ENCODE data around the gene SLC37A4.

Gene SLC37A4

GRCh38 chr11:119015054-119015611 lies 15.5 kb downstream of the SLC37A4 start:
- Histone ChIP-seq H3K4me1 (ENCODE audit: control insufficient read depth, low read depth, low read length) (peaks cover 3% of the 10 kb centered on the region), H3K4me3 (ENCODE audit: low read length) (no peak overlapping the region), H3K27ac (ENCODE audit: low read depth, low read length) (no peak overlapping the region), H3K79me1 (ENCODE audit: low read length) (peaks cover 3% of the 10 kb centered on the region), H4K5ac (ENCODE audit: low read length) (no peak overlapping the region), H2BK15ac (replicated peaks; ENCODE audit: low read depth) (no peak overlapping the region), H3K36me3 (ENCODE audit: control insufficient read depth, insufficient read depth, low read length) (peaks cover 18% of the 10 kb centered on the region), H3K18ac (ENCODE audit: low read length) (no peak overlapping the region), H4K8ac (ENCODE audit: low read depth, low read length) (no peak overlapping the region), H2BK5ac (ENCODE audit: low read length) (no peak overlapping the region), H2AK5ac (ENCODE audit: low read length) (no peak overlapping the region), H3K27me3 (ENCODE audit: insufficient read depth, low read length, poor library complexity) (no peaks in the 10 kb centered on the region), H3K79me2 (ENCODE audit: control insufficient read depth, insufficient read depth, low read length) (peaks cover 35% of the 10 kb centered on the region), H2BK120ac (ENCODE audit: low read depth, low read length) (no peak overlapping the region), H3K9ac (ENCODE audit: low read length) (no peak overlapping the region), H3K56ac (ENCODE audit: low read length) (no peak overlapping the region), H3K4me2 (ENCODE audit: low read length) (no peak overlapping the region), H3K23ac (ENCODE audit: low read length) (no peak overlapping the region), H3K4ac (ENCODE audit: low read depth, low read length) (no peak overlapping the region)
- no peak for DNase-seq
- no CpG with 5 or more reads among the region's 8 CpGs for WGBS (ENCODE audit: extremely low coverage, insufficient coverage, low lambda C conversion rate)

- Histone ChIP-seq H3K79me1 (ENCODE audit: low read length) (peaks cover 1% of the 10 kb centered on the region), H3K27me3 (ENCODE audit: insufficient read depth, low read length, poor library complexity) (no peaks in the 10 kb centered on the region), H3K18ac (ENCODE audit: low read length) (no peak overlapping the region), H4K8ac (ENCODE audit: low read depth, low read length) (no peak overlapping the region), H3K27ac (ENCODE audit: low read depth, low read length) (no peak overlapping the region), H3K9ac (ENCODE audit: low read length) (no peak overlapping the region), H3K36me3 (ENCODE audit: control insufficient read depth, insufficient read depth, low read length) (peaks cover 18% of the 10 kb centered on the region), H3K4ac (ENCODE audit: low read depth, low read length) (no peak overlapping the region), H2BK15ac (replicated peaks; ENCODE audit: low read depth) (no peak overlapping the region), H3K4me1 (ENCODE audit: control insufficient read depth, low read depth, low read length) (no peaks in the 10 kb centered on the region), H2AK5ac (ENCODE audit: low read length) (no peak overlapping the region), H3K4me2 (ENCODE audit: low read length) (no peak overlapping the region), H3K23ac (ENCODE audit: low read length) (no peak overlapping the region), H3K79me2 (ENCODE audit: control insufficient read depth, insufficient read depth, low read length) (peaks cover 29% of the 10 kb centered on the region), H3K4me3 (ENCODE audit: low read length) (no peak overlapping the region), H2BK120ac (ENCODE audit: low read depth, low read length) (no peak overlapping the region), H4K5ac (ENCODE audit: low read length) (no peak overlapping the region), H2BK5ac (ENCODE audit: low read length) (no peak overlapping the region), H3K56ac (ENCODE audit: low read length) (no peak overlapping the region)
- WGBS (ENCODE audit: extremely low coverage, insufficient coverage, low lambda C conversion rate): no CpG with 5 or more reads among the region's 17 CpGs
- DNase-seq: no peak
Observed at GRCh38 chr11:119014209-119014924, 16.3 kb downstream of the SLC37A4 start.

GRCh38 chr11:119012629-119013170 lies 18.0 kb downstream of the SLC37A4 start:
- Histone ChIP-seq H2BK15ac (replicated peaks; ENCODE audit: low read depth) (no peak overlapping the region), H3K9ac (ENCODE audit: low read length) (no peak overlapping the region), H3K4me2 (ENCODE audit: low read length) (no peak overlapping the region), H3K36me3 (ENCODE audit: control insufficient read depth, insufficient read depth, low read length) (peaks cover 18% of the 10 kb centered on the region), H2AK5ac (ENCODE audit: low read length) (no peak overlapping the region), H2BK120ac (ENCODE audit: low read depth, low read length) (no peak overlapping the region), H3K4me1 (ENCODE audit: control insufficient read depth, low read depth, low read length) (no peaks in the 10 kb centered on the region), H3K4me3 (ENCODE audit: low read length) (no peak overlapping the region), H4K5ac (ENCODE audit: low read length) (no peak overlapping the region), H3K18ac (ENCODE audit: low read length) (no peak overlapping the region), H3K23ac (ENCODE audit: low read length) (no peak overlapping the region), H3K79me2 (ENCODE audit: control insufficient read depth, insufficient read depth, low read length) (peaks cover 18% of the 10 kb centered on the region), H3K4ac (ENCODE audit: low read depth, low read length) (no peak overlapping the region), H3K79me1 (ENCODE audit: low read length) (peaks cover 1% of the 10 kb centered on the region), H4K8ac (ENCODE audit: low read depth, low read length) (no peak overlapping the region), H3K27ac (ENCODE audit: low read depth, low read length) (no peak overlapping the region), H2BK5ac (ENCODE audit: low read length) (no peak overlapping the region), H3K56ac (ENCODE audit: low read length) (no peak overlapping the region), H3K27me3 (ENCODE audit: insufficient read depth, low read length, poor library complexity) (no peaks in the 10 kb centered on the region)
- no CpG with 5 or more reads among the region's 3 CpGs for WGBS (ENCODE audit: extremely low coverage, insufficient coverage, low lambda C conversion rate)
- no peak for DNase-seq

- no CpG with 5 or more reads among the region's 6 CpGs for WGBS (ENCODE audit: extremely low coverage, insufficient coverage, low lambda C conversion rate)
Observed at GRCh38 chr11:119011476-119012053, 19.1 kb downstream of the SLC37A4 start.

GRCh38 chr11:119006656-119007055 lies 24.0 kb downstream of the SLC37A4 start:
- no peak overlapping the region for H3K56ac ChIP-seq (ENCODE audit: low read length)
- H2AK5ac ChIP-seq (ENCODE audit: low read length): no peak overlapping the region
- no peak overlapping the region for H3K4me3 ChIP-seq (ENCODE audit: low read length)
- H3K36me3 ChIP-seq (ENCODE audit: control insufficient read depth, insufficient read depth, low read length): no peaks in the 10 kb centered on the region
- H2BK15ac ChIP-seq (replicated peaks; ENCODE audit: low read depth): no peak overlapping the region
- H3K4ac ChIP-seq (ENCODE audit: low read depth, low read length): no peak overlapping the region
- WGBS (ENCODE audit: extremely low coverage, insufficient coverage, low lambda C conversion rate): no CpG with 5 or more reads among the region's 4 CpGs
- H3K18ac ChIP-seq (ENCODE audit: low read length): no peak overlapping the region
- H3K27me3 ChIP-seq (ENCODE audit: insufficient read depth, low read length, poor library complexity): no peaks in the 10 kb centered on the region
- H2BK5ac ChIP-seq (ENCODE audit: low read length): no peak overlapping the region
- peaks cover 1% of the 10 kb centered on the region for H3K79me1 ChIP-seq (ENCODE audit: low read length)
- no peak overlapping the region for H4K8ac ChIP-seq (ENCODE audit: low read depth, low read length)
- no peak overlapping the region for H4K5ac ChIP-seq (ENCODE audit: low read length)
- H3K9ac ChIP-seq (ENCODE audit: low read length): no peak overlapping the region
- H2BK120ac ChIP-seq (ENCODE audit: low read depth, low read length): no peak overlapping the region
- DNase-seq: no peak
- H3K23ac ChIP-seq (ENCODE audit: low read length): no peak overlapping the region
- H3K4me2 ChIP-seq (ENCODE audit: low read length): no peak overlapping the region
- no peaks in the 10 kb centered on the region for H3K4me1 ChIP-seq (ENCODE audit: control insufficient read depth, low read depth, low read length)
- no peak overlapping the region for H3K27ac ChIP-seq (ENCODE audit: low read depth, low read length)
- no peaks in the 10 kb centered on the region for H3K79me2 ChIP-seq (ENCODE audit: control insufficient read depth, insufficient read depth, low read length)

More at GRCh38 chr11:119011476-119012053, 19.1 kb downstream of the SLC37A4 start:
- Histone ChIP-seq H3K79me1 (ENCODE audit: low read length) (peaks cover 1% of the 10 kb centered on the region), H4K8ac (ENCODE audit: low read depth, low read length) (no peak overlapping the region), H3K79me2 (ENCODE audit: control insufficient read depth, insufficient read depth, low read length) (peaks cover 7% of the 10 kb centered on the region), H3K23ac (ENCODE audit: low read length) (no peak overlapping the region), H2BK120ac (ENCODE audit: low read depth, low read length) (no peak overlapping the region), H3K27ac (ENCODE audit: low read depth, low read length) (no peak overlapping the region), H2BK5ac (ENCODE audit: low read length) (no peak overlapping the region), H3K56ac (ENCODE audit: low read length) (no peak overlapping the region), H4K5ac (ENCODE audit: low read length) (no peak overlapping the region), H3K4ac (ENCODE audit: low read depth, low read length) (no peak overlapping the region), H3K18ac (ENCODE audit: low read length) (no peak overlapping the region), H2BK15ac (replicated peaks; ENCODE audit: low read depth) (no peak overlapping the region), H3K27me3 (ENCODE audit: insufficient read depth, low read length, poor library complexity) (no peaks in the 10 kb centered on the region), H3K4me1 (ENCODE audit: control insufficient read depth, low read depth, low read length) (no peaks in the 10 kb centered on the region), H3K36me3 (ENCODE audit: control insufficient read depth, insufficient read depth, low read length) (peaks cover 18% of the 10 kb centered on the region), H3K4me2 (ENCODE audit: low read length) (no peak overlapping the region), H3K4me3 (ENCODE audit: low read length) (no peak overlapping the region), H3K9ac (ENCODE audit: low read length) (no peak overlapping the region), H2AK5ac (ENCODE audit: low read length) (no peak overlapping the region)
- peak; percentile 47 for DNase-seq
